Progenitor cell of endocrine pancreas (in vitro differentiated cells): ENCODE results near the gene ODAD3. TPM values are rescaled to one million over a fixed set of nuclear protein-coding genes. Genes with fewer than 3 reads are reported as not detected.
"Not testable (repeated sequence)": the region's sequence is repeated elsewhere in the genome, so short reads cannot be mapped to it uniquely, and the experiment has no call there.

Experiments
- DNase-seq: peaks from one replicate; pipeline ENCODE4 v3.0.0; 2021; ENCODE audit warnings: low spot score; ENCODE audit not compliant: unreplicated experiment
- H3K27ac Mint-ChIP-seq: 2 replicates; pipeline ENCODE4 v1.8.0; 2021; ENCODE audit warnings: mild to moderate bottlenecking, moderate library complexity, mixed read lengths
- H3K27me3 Mint-ChIP-seq: 2 replicates; pipeline ENCODE4 v1.8.0; 2021; ENCODE audit warnings: mixed read lengths
- H3K36me3 Mint-ChIP-seq: 2 replicates; pipeline ENCODE4 v1.8.0; 2022; ENCODE audit warnings: mixed read lengths; ENCODE audit not compliant: insufficient read depth
- H3K4me1 Mint-ChIP-seq: 2 replicates; pipeline ENCODE4 v1.8.0; 2021; ENCODE audit warnings: low read depth, mixed read lengths
- H3K4me3 Mint-ChIP-seq: 2 replicates; pipeline ENCODE4 v1.8.0; 2021; ENCODE audit warnings: low read depth, mild to moderate bottlenecking, moderate library complexity, mixed read lengths
- H3K9me3 Mint-ChIP-seq: 2 replicates; pipeline ENCODE4 v1.8.0; 2021; ENCODE audit warnings: low read depth, mixed read lengths
- total RNA-seq: library from RNA; stranded (reverse); gene quantifications from 2 replicates; pipeline ENCODE4 v1.2.1, GENCODE V29; 2021
- TF ChIP-seq, protein P1 (sequence below): fragments of 200-600 bp; sonication (generic); IDR thresholded peaks from one replicate; pipeline ENCODE4 v1.5.0; 2021; ENCODE audit warnings: antibody characterized with exemption, mild to moderate bottlenecking; ENCODE audit not compliant: unreplicated experiment

ODAD3 gene
- total RNA-seq, 1 donor from 2014 or later: 2.2 TPM

DNA sequence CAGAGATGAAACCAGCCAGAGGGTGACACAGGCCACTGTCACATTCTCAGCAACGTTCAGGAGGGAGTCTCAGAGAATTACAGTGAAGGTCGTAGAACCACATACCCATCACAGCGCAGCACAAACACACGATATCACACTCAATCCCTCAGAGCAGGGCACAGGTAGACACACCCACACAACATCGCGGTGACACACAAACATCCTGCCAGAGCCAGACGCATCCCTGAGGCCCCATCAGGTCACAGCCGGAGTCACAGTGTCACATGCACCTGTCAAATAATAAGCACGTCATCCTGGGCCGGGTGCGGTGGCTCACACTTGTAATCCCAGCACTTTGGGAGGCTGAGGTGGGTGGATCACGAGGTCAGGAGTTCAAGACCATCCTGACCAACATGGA lies 28.5 kb upstream of the ODAD3 start:
- no peak overlapping the region for H3K27ac Mint-ChIP-seq
- no peak for DNase-seq
- no peaks in the 10 kb centered on the region for H3K36me3 Mint-ChIP-seq
- H3K9me3 Mint-ChIP-seq: no peaks in the 10 kb centered on the region
- H3K27me3 Mint-ChIP-seq: peaks cover 2% of the 10 kb centered on the region
- H3K4me3 Mint-ChIP-seq: no peak overlapping the region
- TF ChIP-seq, protein P1, sequence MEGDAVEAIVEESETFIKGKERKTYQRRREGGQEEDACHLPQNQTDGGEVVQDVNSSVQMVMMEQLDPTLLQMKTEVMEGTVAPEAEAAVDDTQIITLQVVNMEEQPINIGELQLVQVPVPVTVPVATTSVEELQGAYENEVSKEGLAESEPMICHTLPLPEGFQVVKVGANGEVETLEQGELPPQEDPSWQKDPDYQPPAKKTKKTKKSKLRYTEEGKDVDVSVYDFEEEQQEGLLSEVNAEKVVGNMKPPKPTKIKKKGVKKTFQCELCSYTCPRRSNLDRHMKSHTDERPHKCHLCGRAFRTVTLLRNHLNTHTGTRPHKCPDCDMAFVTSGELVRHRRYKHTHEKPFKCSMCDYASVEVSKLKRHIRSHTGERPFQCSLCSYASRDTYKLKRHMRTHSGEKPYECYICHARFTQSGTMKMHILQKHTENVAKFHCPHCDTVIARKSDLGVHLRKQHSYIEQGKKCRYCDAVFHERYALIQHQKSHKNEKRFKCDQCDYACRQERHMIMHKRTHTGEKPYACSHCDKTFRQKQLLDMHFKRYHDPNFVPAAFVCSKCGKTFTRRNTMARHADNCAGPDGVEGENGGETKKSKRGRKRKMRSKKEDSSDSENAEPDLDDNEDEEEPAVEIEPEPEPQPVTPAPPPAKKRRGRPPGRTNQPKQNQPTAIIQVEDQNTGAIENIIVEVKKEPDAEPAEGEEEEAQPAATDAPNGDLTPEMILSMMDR: no peak
- no peaks in the 10 kb centered on the region for H3K4me1 Mint-ChIP-seq

DNA sequence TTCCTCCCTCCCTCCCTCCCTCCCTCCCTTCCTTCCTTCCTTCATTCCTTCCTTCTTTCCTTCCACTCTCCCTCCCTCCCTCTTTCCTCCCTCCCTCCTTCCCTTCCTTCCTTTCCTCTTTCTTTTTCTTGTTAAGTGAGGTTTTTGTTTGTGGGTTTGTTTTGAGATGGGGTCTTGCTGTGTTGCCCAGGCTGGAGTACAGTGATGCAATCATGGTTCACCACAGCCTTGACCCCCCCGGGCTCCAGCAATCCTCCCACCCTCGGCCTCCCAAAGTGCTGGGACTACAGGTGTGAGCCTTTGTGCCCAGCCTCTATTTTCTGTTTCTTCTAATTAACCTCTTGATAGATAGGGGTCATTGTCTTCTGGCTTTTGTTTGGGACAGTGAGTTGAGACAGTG lies 26.5 kb upstream of the ODAD3 start:
- no peak for DNase-seq
- Mint-ChIP-seq H3K4me1 (no peaks in the 10 kb centered on the region), H3K27ac (no peak overlapping the region), H3K9me3 (no peaks in the 10 kb centered on the region), H3K36me3 (no peaks in the 10 kb centered on the region), H3K4me3 (no peak overlapping the region), H3K27me3 (no peaks in the 10 kb centered on the region)
- TF ChIP-seq, protein P1: no peak

DNA sequence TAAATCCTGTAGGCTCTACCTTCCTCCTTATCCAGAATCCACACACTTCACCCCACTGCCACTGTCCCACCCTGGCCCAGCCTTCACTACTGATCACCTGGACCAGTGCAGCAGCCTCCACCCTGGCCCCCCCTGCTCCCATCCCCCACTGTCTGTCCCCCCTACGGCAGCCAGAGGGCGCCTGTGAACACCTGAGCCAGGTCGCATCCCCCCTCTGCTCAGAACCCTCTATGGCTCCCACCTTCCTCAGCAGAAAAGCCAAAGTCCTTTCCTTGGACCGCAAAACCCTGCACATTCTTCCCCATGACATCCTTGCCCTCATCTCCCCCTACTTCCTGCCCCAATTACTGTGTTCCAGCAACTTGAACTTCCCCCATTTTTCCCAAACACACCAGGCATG lies 25.3 kb upstream of the ODAD3 start:
- TF ChIP-seq, protein P1: peak; percentile 29
- DNase-seq: no peak
- Mint-ChIP-seq H3K9me3 (no peaks in the 10 kb centered on the region), H3K27me3 (no peaks in the 10 kb centered on the region), H3K4me1 (no peaks in the 10 kb centered on the region), H3K36me3 (no peaks in the 10 kb centered on the region), H3K27ac (no peak overlapping the region), H3K4me3 (no peak overlapping the region)

DNA sequence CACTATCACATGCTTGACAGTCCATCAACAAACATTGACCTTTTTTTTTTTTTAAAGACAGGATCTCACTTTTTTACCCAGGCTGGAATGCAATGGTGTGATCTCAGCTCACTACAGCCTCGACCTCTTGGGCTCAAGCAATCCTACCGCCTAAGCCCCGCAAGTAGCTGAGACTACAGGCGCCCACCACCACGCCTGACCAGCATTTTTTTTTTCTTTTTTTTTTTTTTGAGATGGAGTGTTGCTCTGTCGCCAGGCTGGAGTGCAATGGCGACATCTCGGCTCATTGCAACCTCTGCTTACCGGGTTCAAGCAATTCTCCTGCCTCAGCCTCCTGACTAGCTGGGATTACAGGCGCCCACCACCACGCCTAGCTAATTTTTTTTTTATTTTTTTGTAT lies 24.0 kb upstream of the ODAD3 start:
- not testable (repeated sequence) for H3K4me1 Mint-ChIP-seq, H3K36me3 Mint-ChIP-seq, H3K27me3 Mint-ChIP-seq, DNase-seq, H3K27ac Mint-ChIP-seq, H3K4me3 Mint-ChIP-seq, H3K9me3 Mint-ChIP-seq

DNA sequence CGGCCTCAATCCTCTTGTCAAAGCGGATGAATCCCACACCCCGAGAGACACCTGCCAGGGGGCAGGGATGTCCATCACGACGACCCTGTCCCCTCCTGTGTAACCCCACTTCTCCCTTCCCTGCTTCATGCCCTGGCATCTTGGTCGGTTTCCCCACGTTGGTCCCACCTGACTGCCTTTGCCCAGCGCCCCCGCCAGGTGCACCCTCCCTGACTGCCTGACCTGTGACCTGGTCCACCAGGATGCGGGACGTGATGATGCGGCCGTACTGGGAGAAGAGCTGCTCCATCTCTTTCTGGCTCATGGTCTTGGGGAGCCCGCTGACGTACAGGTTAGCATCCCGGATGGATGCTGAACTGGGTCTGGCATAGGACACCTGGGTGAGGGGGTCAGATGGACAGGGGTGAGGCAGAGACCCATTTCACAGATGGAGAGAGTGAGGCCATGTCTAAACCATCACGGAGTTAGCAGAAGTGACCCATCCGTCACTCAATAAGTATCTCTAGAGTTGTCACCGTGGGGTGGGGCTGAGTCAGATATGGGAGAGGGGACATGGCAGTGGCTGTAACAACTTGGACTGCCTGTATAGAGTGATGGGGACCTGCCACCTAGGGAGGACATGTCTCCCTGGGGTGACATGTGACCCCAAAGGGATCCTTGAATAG lies 23.4 kb upstream of the ODAD3 start:
- TF ChIP-seq, protein P1: no peak
- Mint-ChIP-seq H3K4me3 (no peak overlapping the region), H3K9me3 (no peaks in the 10 kb centered on the region), H3K4me1 (no peaks in the 10 kb centered on the region), H3K27ac (peak overlapping the region; percentile 7), H3K27me3 (no peaks in the 10 kb centered on the region), H3K36me3 (no peaks in the 10 kb centered on the region)
- DNase-seq: no peak

DNA sequence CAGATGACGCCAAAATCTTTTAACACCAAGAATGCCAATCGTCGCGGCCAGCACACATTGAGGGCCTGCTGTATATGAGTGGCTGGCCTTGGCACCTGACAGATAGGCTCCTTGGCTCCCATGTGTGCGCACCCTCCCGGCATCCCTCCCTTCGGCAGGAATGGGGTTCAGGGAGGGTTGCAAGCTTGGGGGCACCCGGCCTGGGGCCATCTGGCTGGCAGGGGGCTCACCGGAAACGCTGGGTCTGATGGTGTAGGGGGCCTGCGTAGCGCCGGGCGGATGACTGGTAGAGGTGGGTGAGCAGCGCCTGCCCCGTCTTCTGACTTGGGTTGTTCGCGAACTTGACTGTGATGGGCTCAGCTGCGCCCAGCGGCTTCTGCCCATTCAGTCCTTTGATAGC lies 22.9 kb upstream of the ODAD3 start:
- Mint-ChIP-seq H3K4me1 (no peaks in the 10 kb centered on the region), H3K27ac (no peak overlapping the region), H3K4me3 (no peak overlapping the region), H3K9me3 (no peaks in the 10 kb centered on the region), H3K36me3 (no peaks in the 10 kb centered on the region), H3K27me3 (no peaks in the 10 kb centered on the region)
- TF ChIP-seq, protein P1: no peak
- no peak for DNase-seq
